Measurements from ENCODE around the gene KIZ.

Gene KIZ

GRCh38 chr20:21272279-21272678, 146.4 kb downstream of the KIZ start:
- no peak for DNase-seq

GRCh38 chr20:21272679-21273078, 146.8 kb downstream of the KIZ start:
- no peak for DNase-seq

GRCh38 chr20:21273755-21274386, 148.0 kb downstream of the KIZ start:
- DNase-seq, result no peak

GRCh38 chr20:21278829-21279228, 152.9 kb downstream of the KIZ start:
- no peak for DNase-seq

GRCh38 chr20:21279706-21280521, 154.0 kb downstream of the KIZ start:
- no peak for DNase-seq

GRCh38 chr20:21280522-21281016, 154.7 kb downstream of the KIZ start:
- no peak for DNase-seq

- DNase-seq, result no peak
These were observed 160.9 kb downstream of the KIZ start for GRCh38 chr20:21286775-21287174.

- no peak for DNase-seq
These were observed 162.9 kb downstream of the KIZ start for GRCh38 chr20:21288587-21289370.

GRCh38 chr20:21289651-21290050, 163.8 kb downstream of the KIZ start:
- no peak for DNase-seq

GRCh38 chr20:21291026-21291425, 165.1 kb downstream of the KIZ start:
- no peak for DNase-seq

- DNase-seq, result no peak
These were observed 168.9 kb downstream of the KIZ start for GRCh38 chr20:21294755-21295154.
